Left ventricle myocardium inferior (tissue), 1 donor: Measurements from ENCODE around the gene BTN1A1. TPM values are rescaled to one million over a fixed set of nuclear protein-coding genes. Genes with fewer than 3 reads are reported as not detected.

Experiments
- DNase-seq: peaks from one replicate; pipeline ENCODE4 v3.0.0-alpha.2; 2020
- H3K27ac ChIP-seq: fragments of 200-600 bp; replicated peaks from 2 replicates; pipeline ENCODE4 v1.8.0; 2021
- H3K27me3 ChIP-seq: fragments of 200-600 bp; 2 replicates; pipeline ENCODE4 v1.8.0; 2021; ENCODE audit warnings: low read depth
- H3K36me3 ChIP-seq: fragments of 200-600 bp; 2 replicates; pipeline ENCODE4 v1.8.0; 2021
- H3K4me1 ChIP-seq: fragments of 200-600 bp; 2 replicates; pipeline ENCODE4 v1.8.0; 2021
- H3K4me3 ChIP-seq: fragments of 200-600 bp; 2 replicates; pipeline ENCODE4 v1.8.0; 2021; ENCODE audit warnings: mild to moderate bottlenecking, moderate library complexity
- H3K9me3 ChIP-seq: fragments of 200-600 bp; replicated peaks from 2 replicates; pipeline ENCODE4 v1.8.0; 2021
- intact Hi-C: fragments of 100-400 bp; cut with micrococcal nuclease; formaldehyde crosslinking; loops from one replicate; pipeline ENCODE4 v1.11.0; 2022
- total RNA-seq: library from RNA; stranded (reverse); fragmentation: NEBNext Ultra II Directional; extraction: Animal tissue kit (Norgen Biotek cat#: 25700); gene quantifications from one replicate; pipeline ENCODE4 v1.2.1, GENCODE V29; 2021
- TF ChIP-seq, protein P1 (sequence below): fragments of 200-600 bp; IDR thresholded peaks from 2 replicates; pipeline ENCODE4 v1.8.0; 2021; ENCODE audit warnings: antibody characterized with exemption, mild to moderate bottlenecking, borderline replicate concordance
- donor health status: DM: no; HTN: yes; CAD: no; lungs with severe emphysema.

Gene BTN1A1
- total RNA-seq, 1 donor from 2014 or later = not detected

DNA sequence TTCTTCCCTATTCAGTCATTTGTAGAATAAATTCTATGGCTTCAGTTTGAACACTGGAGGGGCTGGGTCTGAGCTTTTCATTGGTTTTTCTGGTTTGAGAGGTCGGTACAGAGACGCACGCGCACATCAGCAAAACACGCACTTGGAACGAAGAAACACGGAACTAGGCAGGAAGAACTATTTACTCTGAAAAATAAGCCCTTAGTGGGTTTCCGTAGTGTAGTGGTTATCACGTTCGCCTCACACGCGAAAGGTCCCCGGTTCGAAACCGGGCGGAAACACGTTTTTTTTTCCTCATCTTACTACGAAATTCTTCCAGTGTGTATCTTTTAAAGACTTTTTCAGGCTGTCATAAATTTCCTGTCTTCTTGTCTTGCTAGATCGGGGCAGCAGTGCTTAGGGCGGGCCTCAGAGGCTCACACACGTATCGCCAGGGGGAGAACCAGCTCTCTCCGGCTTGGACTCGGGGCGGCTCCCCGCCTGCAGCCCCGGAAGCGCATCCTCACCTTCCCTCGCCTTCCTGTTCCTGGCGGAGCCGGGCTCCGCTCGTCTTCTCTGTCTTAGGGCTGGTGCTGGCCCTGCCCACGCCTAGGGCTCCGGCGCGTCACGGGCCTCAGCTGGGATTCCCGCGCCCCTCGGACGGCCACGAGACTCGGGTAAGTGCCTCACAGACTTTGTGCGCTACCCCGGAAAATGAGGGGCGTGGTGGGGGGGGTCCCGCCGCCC lies 37.9 kb downstream of the BTN1A1 start, which contains the start of gene HMGN4:
Gene HMGN4, plus strand, starts transcription at position 521 of the 726 bp plus-strand sequence. CDS start 6,841 bp downstream, outside the sequence.
- Histone ChIP-seq H3K9me3 (no peaks in the 10 kb centered on the region), H3K27ac (peak within 1 kb of the TSS; percentile 90), H3K4me1 (peaks cover 51% of the 10 kb centered on the region), H3K27me3 (no peaks in the 10 kb centered on the region), H3K4me3 (peak within 1 kb of the TSS; percentile 95), H3K36me3 (peaks cover 15% of the 10 kb centered on the region)
- intact Hi-C loops = no loop called here
- DNase-seq = peak; percentile 80
- TF ChIP-seq, protein P1, sequence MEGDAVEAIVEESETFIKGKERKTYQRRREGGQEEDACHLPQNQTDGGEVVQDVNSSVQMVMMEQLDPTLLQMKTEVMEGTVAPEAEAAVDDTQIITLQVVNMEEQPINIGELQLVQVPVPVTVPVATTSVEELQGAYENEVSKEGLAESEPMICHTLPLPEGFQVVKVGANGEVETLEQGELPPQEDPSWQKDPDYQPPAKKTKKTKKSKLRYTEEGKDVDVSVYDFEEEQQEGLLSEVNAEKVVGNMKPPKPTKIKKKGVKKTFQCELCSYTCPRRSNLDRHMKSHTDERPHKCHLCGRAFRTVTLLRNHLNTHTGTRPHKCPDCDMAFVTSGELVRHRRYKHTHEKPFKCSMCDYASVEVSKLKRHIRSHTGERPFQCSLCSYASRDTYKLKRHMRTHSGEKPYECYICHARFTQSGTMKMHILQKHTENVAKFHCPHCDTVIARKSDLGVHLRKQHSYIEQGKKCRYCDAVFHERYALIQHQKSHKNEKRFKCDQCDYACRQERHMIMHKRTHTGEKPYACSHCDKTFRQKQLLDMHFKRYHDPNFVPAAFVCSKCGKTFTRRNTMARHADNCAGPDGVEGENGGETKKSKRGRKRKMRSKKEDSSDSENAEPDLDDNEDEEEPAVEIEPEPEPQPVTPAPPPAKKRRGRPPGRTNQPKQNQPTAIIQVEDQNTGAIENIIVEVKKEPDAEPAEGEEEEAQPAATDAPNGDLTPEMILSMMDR = no peak

DNA sequence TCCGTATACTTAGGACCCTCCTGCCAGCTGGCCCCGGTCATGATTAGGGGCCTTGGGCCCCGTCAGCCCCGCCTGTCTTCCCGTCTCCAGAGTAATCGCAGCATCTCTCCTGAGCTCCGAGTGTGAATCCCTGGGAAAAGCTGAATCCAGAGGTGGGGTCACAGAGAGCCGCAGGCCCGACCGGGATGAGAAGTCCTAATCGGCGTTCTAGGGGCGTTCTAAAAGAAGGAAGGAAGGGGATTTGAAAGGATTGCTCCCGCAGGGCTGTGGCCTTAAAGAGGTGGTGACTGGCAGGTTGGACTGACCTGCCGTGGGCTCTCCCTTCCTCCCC lies 38.4 kb downstream of the BTN1A1 start:
- no peak for DNase-seq
- peaks cover 16% of the 10 kb centered on the region for H3K36me3 ChIP-seq
- TF ChIP-seq, protein P1 = no peak
- intact Hi-C loops = no loop called here
- no peaks in the 10 kb centered on the region for H3K27me3 ChIP-seq
- no peaks in the 10 kb centered on the region for H3K9me3 ChIP-seq
- peak overlapping the region; percentile 95 for H3K4me3 ChIP-seq
- H3K27ac ChIP-seq = peak overlapping the region; percentile 90
- H3K4me1 ChIP-seq = peaks cover 46% of the 10 kb centered on the region

DNA sequence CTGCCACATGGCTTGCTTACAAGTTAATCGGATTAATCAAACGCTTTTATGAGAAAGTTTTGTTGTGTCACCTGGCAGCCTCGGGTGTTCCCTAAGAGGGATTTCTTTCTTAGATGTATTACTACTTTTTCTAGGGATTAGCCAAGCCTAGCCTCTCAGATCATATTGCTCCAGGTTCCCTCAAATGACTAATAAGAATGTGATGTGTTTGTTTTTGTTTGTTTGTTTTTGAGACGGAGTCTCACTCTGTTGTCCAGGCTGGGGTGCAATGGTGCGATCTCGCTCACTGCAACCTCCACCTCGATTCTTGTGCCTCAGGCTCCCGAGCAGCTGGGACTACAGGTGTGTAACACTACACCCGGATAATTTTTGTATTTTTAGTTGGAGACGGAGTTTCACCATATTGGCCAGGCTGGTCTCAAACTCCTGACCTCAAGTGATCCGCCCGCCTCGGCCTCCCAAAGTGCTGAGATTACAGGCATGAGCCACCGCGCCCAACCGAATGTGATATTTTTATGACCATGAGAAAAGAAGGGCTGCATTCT lies 39.0 kb downstream of the BTN1A1 start:
- peak overlapping the region; percentile 95 for H3K4me3 ChIP-seq
- H3K36me3 ChIP-seq = peaks cover 16% of the 10 kb centered on the region
- intact Hi-C loops = no loop called here
- peak overlapping the region; percentile 90 for H3K27ac ChIP-seq
- H3K4me1 ChIP-seq = peaks cover 43% of the 10 kb centered on the region
- no peak for DNase-seq
- H3K9me3 ChIP-seq = no peaks in the 10 kb centered on the region
- H3K27me3 ChIP-seq = no peaks in the 10 kb centered on the region
- TF ChIP-seq, protein P1 = no peak

DNA sequence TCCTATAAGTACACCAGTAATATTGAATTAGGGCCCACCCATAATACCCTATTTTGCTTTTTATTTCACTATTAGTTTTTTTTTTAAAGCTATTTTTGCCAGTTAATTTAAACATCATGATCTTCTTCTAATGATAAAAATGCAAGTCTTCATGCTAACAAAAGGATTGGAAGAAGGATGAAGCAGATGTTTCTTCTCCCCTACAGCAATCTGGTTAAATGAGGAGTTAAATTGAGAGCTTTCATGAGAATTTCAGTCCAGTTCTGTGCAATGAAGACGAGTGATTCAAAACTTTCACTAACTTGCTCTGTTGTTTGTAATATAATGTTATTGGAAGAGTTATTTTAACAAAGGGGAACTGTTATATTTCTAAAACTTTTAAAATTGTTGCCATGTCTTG lies 41.5 kb downstream of the BTN1A1 start:
- Histone ChIP-seq H3K27me3 (no peaks in the 10 kb centered on the region), H3K27ac (no peak overlapping the region), H3K36me3 (peaks cover 30% of the 10 kb centered on the region), H3K4me3 (no peak overlapping the region), H3K9me3 (no peaks in the 10 kb centered on the region), H3K4me1 (peaks cover 31% of the 10 kb centered on the region)
- intact Hi-C loops = no loop called here
- no peak for DNase-seq
- TF ChIP-seq, protein P1 = no peak

DNA sequence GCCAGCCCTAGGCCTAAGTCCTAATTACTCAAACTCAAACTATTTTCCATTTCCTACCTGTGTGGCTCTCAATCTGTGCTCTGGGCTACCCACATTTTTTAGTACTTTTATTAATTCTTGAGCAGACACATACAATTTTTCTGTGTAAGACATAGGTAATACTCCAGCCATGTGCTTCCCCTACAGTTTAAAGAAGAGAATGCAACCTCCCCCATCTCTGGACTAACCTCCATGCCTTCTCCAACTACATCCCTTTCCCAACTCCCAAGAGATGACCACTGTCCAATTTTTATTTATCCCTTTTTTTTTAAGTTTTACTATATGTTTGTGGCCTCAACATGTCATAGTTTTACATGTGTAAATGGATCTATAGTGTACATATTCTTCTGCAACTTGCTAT lies 43.9 kb downstream of the BTN1A1 start:
- Histone ChIP-seq H3K36me3 (peaks cover 30% of the 10 kb centered on the region), H3K27ac (no peak overlapping the region), H3K4me1 (peaks cover 11% of the 10 kb centered on the region), H3K4me3 (no peak overlapping the region), H3K27me3 (no peaks in the 10 kb centered on the region), H3K9me3 (no peaks in the 10 kb centered on the region)
- intact Hi-C loops = no loop called here
- TF ChIP-seq, protein P1 = peak; percentile 23
- DNase-seq = no peak
